Activated gamma-delta T cell treated with anti-CD3 and anti-CD28 coated beads, Interleukin-2, amount 50 U/mL, for 16 hours (primary cell): Measurements from ENCODE around the gene MDFIC.

ENCODE experiments used
- DNase-seq: peaks from one replicate; pipeline ENCODE4 v3.0.0-alpha.2; 2020; ENCODE audit warnings: low read depth

Gene MDFIC

DNA sequence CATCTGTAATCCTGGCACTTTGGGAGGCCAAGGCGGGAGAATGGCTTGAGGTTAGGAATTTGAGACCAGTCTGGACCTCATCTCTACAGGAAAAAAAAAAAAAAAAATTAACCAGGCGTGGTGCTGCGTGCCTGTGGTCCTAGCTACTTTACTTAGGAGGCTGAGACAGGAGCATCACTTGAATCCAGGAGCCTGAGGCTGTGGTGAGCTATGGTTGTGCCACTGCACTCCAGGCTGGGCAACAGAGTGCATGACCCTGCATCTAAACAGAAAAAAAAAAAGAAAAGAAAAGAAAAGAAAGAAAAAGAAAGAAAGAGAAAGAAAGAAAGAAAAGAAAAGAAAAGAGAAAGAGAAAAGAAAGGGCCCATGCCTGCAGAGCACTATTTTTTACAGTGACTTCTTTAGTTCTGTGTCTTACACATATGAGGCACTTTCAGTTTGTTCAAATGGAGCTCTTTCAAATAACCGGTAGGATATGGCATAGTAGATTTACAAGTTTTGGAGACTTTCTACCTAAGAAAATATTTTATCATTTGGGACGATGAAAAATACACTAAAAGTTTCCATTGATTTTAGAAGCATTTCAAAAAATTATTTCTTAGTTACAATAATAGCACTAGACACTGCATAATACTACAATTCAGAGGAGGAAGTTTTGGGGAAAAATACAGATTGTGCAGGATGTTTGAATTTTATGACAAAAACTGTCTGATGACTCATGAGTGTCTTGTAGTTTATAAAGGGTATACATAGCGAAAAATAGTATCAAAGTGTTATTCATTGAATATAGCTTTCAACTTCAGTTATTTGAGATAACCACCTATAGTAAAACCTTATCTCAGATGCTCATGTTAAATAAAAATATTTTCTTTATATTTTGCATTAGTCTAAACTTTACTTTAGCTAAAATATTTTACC, 75.9 kb downstream of the MDFIC start:
- DNase-seq, result no peak

DNA sequence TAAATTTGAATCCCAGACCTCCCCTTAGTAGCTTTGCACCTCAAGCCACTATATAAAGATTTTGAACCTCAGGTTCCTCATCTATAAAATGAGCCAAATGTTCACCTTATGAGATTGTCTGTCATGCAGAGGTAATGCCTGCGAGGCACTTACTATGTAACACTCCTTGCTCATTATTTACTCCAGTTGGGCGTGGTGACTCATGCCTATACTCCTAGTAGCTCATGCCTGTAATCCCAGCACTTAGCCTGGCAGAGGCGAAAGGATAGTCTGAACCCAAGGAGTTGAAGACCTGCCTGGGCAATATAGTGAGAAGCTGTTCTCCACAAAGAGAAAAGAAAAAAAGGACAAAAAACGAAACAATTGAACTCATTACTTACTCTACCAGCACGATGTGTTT, 82.2 kb downstream of the MDFIC start:
- no peak for DNase-seq

DNA sequence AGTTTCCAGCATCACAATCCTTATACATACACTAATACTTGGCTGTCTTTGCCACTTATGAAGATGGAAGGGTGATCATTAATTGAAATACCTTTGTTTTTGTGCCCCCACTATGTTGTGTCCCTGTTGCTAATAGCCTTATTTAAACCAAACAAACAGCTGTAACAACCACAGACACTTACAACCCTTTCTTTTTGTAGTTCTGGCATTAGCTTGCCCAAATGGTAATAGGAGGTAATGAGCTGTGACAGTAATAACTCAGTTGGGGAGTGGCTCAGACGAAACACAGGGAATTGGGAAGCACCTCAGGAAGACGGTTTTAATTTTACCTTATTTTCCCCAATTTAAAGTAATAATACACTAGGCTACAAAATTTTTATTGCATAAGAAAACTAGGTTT, 83.4 kb downstream of the MDFIC start:
- no peak for DNase-seq

DNA sequence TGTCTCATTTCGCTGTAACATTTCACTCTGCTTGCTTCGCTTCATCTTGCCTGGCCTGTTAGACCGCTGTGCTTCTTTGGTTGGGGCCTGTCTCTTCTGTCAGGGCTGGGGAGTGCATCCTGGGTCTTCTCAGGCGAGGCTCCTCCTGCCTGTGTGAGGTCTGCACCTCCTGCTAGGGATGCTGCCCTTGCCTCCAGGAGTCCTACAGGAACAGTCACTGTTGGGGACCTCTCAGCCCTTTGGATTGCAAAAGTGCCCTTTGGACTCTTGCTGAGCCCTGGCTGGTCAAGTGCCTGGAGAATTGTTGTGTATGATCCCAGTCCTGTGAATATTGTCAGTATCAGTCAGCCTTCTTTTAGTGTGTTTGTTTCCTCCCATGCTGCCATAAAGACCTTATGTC, 84.1 kb downstream of the MDFIC start:
- DNase-seq, result no peak

DNA sequence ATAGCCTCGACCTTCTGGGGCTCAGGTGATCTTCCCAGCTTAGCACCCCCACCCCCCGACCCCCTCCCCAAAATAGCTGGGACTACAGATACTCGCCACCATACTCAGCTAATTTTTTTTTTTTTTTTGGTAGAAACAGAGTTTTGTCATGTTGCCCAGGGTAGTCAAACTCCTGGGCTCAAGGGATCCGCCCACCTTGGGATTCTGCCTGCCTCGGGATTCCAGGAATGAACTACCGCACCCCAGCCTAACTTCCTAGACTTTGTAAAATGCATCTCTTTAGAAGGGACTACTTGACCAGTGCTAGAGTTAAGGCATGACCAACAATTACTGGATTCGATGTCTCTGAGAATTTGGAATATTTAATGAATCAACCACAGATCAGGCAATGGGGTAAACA, 85.9 kb downstream of the MDFIC start:
- no peak for DNase-seq

DNA sequence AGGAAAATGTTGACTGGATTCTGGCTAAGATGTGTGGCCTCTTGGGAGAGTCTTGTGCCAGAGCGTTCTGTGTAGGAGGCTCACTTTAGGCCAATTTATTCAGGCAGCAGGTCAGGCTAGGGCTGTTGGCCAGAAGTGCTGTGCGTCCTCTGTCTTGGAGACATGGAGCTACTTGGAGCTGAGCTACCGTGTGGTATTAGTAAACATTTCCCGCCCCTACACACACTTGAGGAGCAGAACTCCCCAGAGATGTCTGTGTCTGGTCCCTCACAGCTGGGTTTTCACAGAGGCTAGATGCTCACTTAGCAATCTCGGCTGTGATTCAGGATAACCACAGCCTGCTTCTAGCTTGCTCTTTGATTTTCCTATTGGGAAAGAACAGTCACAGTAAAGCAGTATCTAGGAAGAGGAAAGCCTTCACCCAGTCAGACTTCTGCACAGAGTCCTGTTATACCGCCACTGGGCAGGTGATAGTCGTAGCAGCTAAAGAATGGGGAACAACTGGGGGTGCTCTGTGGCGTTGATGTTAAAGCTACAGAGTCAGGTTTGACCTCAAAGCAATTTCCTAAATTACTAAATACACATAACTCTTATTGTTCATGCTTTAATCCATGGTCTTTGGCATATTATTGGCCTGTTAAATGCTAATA, 86.7 kb downstream of the MDFIC start:
- DNase-seq, result no peak

DNA sequence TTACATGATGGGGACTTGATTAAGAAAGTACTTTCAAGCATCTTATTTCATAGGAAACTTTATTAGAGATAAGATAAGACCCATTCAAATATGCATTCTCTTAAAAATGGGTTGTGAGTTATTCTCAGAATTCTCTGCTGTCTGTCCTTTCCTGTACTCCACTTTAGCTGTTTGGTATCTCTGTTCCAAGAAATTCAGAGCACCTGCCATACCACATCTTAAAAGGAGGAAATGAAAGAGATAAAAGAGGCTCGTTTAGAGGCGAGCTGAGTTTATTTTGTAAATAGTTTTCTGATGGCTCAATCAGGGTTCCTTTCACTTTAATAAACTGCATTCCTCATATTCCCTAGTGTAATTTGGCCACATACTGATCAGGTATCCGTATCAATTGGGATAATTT, 87.2 kb downstream of the MDFIC start:
- no peak for DNase-seq

DNA sequence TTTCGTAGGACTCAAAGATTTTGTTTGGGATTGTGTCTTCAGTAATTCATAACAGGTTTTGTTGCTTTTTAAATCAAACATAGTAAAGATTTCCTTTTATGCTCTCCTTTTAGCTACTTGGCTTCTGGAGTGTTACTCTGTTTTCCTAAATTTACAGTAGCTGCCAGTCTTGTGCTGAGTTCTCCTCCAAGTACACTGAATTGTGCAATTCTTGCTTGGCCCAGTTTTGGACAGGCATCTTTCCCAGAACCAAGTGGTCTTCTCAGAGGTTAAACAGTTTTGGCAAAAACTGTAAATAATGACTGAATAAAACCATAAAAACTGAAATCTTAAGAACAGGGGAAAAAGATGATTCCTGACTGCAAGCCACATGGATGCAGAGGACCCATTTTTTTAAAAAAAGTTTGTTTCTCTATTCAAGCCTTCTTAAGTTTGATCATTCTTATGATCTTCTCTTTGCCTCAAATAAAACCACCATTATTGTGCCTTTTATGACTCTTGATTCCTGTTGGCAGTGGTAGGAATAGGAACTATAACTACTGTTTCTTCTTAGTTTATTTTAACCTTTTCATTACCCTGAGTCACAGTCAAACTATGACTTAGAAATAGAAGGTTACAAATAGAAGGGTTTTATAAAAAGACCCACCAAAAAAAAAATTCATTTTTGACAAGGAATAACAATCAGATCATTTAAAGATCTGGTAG, 88.0 kb downstream of the MDFIC start:
- DNase-seq, result no peak

DNA sequence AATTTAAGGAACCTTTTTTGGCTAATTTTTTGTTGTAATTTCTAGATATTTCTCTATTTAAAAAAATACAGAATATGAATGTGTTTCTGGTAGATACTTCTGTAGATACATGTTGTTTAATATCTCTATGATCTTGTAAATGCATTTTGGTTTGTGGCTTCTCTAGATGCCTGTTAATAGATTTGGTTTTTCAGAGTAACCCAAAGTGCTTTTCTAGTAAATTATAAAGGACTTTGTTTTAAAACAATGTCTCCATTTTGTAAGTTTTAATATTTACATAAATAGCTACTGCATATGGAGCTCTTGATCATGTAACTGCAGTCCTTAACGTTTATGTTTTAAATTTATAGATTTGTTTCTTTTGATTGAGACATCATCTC, 88.5 kb downstream of the MDFIC start:
- no peak for DNase-seq

DNA sequence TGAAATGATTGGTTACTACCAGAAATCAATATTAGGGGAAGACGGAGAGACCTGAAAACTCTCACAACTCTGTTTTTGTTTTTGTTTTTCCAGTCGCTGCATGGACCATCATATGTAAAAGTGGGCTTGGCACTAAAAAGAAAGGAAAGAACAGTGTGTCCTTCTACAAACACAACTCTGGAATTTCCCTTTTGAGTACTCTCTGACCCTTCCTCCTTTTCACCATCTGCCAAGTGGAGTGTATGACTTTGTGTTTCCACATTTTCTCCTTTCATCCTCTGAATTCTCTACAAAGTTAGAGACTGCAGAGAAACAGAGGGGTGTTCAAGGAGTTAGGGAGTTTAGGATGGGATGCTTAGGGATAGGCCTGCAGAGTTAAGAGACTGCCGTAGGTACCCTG, 92.0 kb downstream of the MDFIC start:
- DNase-seq, result no peak

DNA sequence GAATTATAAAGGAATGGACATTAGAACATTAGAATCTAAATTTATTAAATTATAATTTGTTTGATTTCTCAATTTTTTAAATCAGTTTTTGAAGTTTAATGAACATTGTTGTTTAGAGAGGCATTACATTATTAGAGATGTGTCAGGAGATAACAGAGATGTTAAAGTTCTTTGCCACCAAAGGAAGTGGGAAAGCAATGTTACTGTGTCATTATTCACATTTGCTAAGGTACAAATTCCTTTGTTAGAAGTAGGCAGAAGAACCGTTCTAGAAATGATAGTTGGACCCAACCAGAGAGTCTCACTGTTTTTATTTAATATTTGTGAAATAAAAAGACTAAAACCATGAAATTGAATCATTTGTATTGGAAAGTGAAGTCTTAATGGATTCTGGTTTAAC, 92.9 kb downstream of the MDFIC start:
- no peak for DNase-seq

DNA sequence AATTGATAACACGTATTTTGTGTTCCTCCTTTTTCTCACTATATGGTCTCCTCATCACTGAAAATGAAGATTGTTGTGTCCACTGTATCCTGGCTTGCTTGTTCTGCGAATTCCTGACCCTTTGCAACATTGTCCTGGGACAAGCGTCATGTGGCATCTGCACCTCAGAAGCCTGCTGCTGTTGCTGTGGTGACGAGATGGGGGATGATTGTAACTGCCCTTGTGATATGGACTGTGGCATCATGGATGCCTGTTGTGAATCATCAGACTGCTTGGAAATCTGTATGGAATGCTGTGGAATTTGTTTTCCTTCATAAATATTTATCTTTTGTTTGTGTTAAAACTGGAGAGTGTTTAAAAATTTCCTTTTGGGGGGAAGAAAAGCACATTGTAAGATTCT, 93.7 kb downstream of the MDFIC start:
- no peak for DNase-seq

DNA sequence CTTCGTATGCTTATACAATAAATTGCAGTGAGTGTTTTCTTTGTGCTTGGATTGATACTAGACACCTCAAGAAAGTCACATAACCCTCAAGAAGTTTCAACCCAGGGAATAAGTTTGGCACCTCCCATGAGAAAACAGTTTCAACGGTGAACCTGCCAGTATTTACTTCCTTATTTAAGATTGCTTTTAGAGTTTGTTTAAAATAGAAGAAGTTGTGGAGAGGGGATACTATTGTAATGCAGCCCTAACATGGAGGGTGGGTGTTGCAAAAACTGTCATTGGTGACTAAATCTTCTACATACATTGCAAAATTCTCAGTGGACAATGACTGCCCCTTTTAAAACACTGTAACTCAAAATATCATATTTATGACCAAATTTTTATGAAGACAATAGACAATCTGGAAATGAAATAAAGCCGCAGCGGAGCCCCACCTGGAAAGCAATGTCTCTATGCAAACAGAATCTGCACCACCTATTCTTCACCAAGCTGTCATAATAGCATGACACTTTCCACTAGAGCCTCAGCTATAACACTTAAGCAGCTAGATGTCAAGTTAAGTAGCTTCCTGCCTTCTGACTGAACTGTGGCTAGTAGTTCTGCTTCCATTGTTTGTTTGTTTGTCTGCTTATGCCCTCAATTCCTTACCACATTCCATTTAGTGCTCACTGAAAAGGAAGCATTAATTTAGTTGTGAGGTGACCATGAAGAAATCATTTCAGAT, 98.2 kb downstream of the MDFIC start:
- DNase-seq, result no peak

DNA sequence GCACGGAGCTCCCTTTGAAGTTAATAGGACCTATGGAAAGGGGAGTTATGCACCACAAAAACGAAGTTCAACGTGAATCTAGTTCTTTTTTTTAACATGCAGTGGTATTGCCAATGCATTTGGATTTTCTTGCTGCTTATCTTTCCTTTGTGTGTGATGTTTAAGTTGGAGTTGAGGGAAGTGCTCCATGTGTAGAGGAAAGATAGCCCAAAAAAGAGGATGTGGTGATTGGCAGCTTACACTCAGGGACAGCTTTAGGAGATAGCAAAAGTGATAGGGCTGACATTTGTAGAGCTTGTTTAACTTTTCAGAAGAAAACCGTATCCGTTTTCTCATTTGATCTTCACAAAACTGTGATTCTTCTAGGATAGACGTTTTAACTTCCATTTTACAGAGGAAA, 101.3 kb downstream of the MDFIC start:
- no peak for DNase-seq

DNA sequence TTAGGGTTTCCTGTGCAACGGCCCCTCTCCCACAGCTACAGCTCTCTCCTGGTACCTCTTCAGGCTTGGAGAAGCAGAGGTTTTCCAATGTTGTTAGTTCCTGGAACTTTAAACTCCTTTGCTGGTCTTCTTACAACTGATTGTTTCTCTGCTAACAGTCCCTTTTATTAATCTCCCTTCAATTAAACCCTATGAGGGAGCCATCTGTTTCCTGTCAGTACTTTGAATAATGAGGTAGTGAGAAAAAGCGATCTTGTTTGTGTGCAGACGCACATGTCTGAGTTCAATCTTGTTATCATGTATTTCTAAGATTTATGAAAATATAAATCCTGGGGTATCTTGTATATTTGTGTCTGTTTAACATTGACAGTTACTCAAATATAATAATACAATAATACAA, 102.4 kb downstream of the MDFIC start:
- no peak for DNase-seq

DNA sequence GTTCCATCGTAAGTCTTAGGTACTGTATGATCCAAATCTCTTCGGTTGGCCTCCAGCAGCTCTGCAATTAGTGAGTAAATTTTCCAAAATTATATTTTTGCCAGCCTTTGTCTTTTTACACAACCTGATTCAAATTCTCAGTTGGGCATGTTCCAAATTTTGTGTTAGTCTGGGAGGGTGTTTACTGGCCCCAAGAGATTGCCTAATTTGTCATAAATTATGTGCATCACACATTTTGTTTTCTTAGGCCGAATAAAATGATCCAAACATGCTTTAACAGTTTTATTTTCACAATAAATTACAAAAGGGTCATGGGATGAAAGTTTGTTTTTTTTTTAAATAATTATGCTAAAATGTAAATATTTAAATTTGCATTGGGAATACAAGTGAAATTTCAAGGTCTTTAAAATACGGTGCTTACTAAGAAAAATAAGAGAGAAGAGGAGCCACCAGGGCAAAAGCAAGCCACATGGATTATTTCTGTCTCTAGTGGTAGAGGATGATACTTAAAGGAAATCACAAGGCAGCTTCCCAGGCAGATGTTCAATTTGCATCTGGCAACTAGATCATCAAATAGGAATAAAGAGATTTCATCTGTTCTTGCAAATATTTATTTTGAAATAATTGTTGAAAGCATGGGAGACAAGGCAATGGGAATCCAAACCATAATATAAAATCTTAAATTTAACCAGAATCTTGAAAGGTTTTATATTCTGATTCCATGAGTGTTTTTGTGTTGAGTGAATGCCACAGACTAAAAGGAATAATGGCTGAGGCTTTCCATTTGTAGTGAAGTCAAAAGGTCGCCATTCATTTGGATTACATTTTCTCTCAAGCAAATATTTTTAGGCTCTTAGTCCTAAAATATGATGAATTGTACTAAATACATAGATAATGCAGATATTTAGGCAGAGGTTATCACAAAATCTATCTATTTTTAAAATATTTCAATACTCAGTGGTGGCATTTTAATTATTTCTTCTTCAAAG, 111.1 kb downstream of the MDFIC start:
- no peak for DNase-seq

DNA sequence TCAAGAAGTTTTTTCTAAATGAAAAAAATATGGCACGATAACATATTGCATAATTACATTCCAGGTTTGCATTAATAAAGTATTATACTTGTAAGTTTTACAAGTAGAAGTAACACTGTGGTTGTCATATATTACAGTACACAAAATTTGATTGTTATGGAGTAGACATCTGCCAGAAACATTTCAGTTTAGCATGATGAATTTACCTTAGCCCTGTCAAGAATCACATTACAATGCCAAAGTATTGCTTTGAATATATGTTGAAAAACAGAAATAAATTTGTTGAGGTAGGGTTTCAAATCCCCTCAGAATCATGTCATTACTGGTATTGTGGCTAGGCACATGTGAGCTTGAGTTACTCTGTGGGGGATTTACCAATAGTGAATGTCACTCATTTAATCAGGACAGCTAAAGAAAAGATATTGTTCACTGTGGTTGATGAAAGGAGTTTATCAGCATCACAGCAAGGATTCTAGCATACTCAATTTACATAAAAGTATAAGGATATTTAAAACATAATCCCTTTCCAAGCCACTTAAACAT, 112.1 kb downstream of the MDFIC start:
- DNase-seq, result no peak

DNA sequence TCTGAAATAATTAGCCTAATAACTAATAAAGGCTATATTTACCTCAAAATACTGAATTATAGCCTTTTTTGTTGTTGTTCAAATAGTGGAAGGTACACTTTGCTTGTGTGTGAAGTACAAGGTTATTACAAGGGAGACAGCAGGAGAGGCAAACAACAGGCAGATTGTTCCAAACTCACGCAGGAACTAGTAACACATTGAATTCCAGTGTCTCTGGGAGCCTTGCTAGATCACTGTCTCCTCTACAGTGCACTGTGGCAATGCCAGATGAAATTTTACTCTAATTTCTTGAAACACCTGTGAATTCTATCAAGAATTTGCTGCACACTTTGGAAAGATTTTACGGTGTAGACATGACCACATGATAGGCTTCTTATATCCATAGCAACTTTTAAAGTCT, 112.6 kb downstream of the MDFIC start:
- DNase-seq, result no peak

DNA sequence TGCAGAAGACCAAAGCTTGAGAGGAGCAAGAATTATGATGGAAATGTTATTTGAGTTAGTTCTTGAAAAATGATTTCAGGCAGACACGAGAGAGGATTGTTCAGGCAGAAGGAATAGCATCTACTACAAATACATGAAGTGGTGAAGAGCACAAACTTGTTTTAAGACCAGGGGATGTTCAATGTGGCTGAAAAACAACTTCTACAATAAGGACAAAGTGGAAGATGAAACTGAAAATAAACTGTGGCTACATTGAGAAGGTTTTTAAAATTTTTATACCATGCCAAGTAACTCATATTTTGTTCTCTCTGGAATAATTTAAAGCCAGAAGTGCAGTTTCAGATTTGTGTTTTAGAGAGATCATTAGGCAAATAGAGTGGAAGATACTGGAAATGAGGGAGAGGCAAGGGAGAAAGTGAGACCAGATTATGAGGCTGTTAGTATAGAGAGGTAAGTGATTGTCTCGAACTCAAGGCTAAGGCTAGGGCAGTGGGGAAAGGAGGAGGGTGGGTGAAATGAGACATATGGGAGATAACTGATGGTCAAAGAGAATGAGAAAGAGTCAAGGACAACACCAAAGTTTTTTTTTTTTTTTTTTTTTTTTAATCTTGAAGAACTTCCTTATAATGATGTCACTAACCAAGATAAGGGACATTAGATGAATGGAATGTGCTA, 115.4 kb downstream of the MDFIC start:
- DNase-seq, result no peak

DNA sequence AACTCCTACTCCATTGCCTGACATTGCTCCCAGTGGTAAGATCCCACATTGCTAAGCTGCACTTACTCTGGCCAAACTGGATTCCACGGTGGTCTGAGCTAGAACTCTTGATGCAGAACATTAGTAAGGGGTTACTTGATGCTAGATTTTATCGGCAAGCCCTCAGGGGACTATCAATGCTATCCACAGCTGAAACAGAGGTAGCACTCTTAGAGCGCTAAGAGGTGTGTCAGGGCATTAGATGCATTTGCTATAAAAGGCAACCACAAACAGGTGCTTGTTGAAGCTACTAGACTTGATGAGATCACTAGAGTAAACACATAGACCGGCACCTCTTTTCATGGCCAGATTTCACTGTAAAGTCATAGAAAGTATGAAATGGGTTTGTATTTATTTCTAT, 116.3 kb downstream of the MDFIC start:
- no peak for DNase-seq
